Measurements from ENCODE around the gene KPNA6.
A peak's percentile ranks its signal among the peaks of the same experiment; 100 is the strongest.
"Not testable (repeated sequence)": the region's sequence is repeated elsewhere in the genome, so short reads cannot be mapped to it uniquely, and the experiment has no call there.

KPNA6 gene

DNA sequence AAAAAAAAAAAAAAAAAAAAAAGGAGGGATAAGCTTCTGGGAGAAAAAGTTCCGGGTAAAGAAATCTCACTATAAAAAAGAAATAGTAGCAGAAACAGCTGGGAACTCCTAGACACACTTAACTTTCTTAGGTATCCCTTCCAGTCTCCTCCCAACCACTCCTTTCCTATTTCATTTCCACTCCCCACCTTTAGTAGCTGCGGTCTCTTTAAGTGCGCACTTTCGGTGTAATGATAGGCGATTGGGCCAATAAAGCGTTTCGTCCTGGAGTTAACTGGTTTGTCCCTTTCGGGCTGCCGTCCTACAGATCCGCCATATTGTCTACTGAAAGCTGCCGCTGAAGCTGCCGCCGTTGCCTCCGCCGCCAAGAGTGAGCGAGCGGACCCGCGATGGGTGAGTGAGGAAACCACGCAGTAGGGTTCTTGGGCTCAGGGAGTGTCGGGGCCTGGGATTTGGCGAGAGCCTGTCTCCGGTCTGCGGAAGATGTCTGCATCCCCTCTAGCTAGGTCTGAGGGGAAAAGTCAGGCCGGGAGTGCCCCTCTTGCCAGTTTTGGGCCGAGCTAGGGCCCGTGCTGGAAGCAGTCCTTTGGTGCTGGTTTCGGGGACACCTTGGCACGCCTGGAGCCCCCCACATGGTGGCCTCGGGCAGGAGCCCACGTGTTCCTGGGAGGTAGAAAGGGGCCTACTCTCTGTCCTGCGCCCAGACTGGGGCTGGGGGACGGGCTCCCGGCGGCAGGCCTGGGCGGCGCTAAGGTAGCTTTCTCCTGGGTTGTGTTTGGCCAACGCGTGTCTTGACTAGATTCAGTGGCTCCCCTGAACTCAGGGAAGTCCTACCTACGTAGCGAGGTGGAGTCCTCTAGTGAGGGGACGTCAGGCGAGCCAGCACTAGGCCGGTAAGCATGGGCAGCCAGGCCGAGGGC lies at the start of gene KPNA6:
Gene KPNA6 (plus strand): TSS at position 315 of the 920 bp plus-strand sequence. CDS start 75 bp downstream, at position 390.
- peak; percentile 95 for DNase-seq

DNA sequence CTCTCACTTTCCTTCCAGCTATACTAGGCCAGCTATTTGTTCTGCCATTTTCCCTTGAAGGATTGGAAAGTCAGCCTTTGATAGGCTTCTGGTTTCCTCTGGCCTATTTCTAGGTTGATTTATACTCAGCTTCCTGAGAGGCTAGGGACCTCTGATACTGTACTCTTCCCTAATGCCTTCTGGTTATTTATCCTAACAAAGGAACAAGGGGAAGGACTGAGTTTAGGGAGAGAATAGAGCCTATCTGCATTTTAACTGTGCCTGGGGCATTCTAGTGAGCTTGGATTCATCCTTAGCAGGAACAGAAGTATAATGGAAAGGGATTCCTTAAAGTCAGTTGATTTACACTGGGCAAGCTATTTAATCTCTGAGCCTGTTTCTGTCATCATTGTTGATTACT lies 46.9 kb upstream of the KPNA6 start:
- DNase-seq, result no peak

DNA sequence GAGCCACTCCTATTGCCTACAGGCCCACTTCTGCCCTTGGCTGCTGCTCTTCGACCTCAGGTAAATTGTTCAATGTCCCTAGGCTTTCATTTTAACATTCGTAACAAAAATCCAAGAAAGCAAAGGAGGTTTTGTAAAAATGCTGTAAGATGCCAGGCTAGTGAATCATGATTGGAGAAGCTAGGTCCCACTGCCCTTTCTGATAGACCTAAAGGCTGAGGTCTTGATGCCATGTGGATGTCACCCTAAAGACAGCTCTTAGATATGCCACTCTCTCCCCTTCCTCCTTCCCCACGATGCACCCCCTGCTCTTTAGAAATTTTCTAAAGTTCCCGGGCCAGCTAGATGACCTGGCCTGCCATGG lies 45.0 kb upstream of the KPNA6 start:
- no peak for DNase-seq

DNA sequence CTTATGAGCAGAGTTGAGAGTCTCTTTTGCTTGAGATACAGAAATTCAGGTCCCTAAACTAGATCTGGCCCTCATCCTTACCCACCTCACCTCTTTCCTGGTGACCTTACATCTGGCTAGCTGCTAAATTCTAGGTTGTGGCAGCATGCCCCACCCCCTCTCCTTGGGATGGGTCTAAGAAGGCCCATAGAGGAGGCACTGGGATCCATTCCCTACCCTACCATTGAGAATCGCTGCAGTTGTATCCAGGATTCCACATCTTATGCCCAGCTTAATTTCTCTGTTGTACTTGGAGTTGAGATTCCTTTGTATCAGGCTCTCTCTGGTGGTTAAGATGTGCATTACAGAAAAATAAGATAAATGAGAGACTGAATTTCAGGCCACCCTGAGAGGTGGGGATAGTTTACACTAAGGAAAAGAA lies 44.6 kb upstream of the KPNA6 start:
- DNase-seq, result peak; percentile 44

DNA sequence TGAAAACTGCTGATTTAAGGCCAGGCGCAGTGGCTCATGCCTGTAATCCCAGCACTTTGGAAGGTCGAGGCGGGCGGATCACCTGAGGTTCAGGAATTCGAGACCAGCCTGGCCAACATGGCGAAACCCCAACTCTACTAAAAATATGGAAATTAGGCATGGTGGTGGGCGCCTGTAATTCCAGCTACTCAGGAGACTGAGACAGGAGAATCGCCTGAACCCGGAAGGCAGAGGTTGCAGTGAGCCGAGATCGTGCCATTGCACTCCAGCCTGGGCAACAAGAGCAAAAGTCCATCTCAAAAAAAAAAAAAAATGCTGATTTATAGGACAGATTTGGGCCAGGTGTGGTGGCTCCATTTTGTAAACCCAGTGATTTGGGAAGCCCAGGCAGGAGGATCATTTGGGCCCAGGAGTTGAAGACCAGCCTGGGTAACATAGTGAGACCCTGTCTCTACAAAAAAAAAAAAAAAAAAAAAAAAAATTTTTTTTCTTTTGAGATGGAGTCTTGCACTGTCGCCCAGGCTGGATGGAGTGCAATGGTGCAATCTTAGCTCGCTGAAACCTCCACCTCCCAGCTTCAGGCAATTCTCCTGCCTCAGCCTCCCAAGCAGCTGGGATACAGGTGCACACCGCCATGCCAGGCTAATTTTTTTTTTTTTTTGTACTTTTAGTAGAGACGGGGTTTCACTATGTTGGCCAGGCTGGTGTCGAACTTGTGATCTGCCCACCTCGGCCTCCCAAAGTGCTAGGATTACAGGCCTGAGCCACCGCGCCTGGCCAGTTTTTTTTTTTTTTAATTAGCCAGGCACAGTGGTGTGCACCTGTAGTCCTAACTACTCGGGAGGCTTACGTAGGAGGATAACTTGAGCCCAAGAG lies 42.0 kb upstream of the KPNA6 start:
- not testable (repeated sequence) for DNase-seq

DNA sequence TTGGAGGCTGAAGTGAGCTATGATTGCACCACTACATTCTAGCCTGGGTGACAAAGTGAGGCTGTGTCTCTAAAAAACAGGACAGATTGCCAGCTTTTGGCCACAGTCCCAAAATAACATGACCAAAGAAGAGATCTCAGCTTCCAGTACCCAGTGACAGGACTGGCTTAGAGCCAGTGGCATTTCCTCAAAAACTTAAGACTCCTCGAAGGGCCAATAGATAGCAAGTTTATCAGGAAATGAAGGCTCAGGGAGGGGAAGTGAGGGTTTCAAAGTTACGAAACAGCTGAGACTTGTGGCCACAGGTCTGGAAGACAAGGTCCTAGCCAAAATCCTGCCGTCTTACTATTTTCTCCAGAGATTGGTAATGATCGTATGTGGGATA lies 41.4 kb upstream of the KPNA6 start:
- peak; percentile 94 for DNase-seq

DNA sequence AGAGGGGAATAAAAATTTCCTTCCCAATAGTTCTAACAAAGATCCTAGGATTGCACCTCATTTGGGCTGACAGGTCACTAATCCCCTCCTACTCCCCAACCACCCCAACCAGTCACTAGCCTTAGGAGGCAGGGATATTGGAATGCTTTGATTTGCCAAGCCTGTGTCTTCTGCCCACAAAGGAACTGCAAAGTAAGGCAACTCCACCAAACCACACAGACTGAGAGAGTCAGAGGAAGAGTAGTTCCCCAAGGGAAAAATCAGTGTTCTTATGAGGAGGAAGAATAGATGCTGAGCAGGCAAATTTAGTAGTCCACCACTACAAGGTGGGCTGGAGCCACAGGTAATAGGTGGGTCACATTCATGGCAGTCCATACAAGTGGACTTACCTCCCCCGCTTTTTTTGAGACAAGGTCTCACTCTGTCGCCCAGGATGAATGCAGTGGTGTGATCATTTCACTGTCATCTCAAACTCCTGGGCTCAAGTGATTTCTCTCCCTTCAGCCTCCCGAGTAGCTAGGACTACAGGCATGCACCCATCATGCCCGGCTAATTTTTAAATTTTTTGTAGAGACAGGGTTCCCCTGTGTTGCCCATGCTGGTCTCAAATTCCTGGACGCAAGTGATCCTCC lies 38.8 kb upstream of the KPNA6 start:
- no peak for DNase-seq

DNA sequence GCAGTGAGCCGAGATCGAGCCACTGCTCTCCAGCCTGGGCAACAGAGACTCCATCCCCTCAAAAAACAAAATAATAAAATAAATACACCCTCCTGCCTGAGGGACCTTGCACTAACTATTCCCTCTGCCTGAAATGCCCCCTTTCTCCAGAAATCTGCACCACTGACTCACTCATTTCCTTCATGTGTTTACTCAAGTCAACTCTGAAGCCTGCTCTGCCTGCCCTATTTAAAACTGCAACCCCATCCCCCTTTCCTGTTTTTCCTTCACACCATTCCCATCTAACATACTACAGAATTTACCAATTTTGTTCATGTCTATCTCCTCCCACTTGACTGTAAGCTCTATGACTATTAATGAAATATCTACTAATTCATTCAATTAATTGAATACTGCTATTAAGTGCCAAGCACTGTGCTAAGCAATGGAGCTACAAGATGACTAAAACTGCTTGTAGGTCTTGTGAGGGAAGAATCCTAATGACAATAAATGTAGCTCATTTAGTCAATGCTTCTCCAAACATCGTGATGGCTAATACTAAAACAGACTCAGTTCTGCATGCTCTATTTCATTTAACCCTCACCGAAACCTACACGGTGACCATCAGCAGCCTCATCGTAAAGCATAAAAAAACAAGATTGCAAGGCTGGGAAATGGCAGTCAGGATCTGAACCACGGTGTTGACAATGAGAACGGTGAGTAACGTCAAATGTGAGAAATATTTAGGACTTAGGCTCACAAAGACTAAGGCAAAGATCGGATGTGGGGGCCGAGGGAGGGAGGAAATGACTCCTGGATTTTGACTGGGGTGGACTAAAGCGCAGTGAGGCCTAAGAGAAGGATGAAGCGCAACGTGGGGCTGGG lies 35.9 kb upstream of the KPNA6 start:
- peak; percentile 17 for DNase-seq

DNA sequence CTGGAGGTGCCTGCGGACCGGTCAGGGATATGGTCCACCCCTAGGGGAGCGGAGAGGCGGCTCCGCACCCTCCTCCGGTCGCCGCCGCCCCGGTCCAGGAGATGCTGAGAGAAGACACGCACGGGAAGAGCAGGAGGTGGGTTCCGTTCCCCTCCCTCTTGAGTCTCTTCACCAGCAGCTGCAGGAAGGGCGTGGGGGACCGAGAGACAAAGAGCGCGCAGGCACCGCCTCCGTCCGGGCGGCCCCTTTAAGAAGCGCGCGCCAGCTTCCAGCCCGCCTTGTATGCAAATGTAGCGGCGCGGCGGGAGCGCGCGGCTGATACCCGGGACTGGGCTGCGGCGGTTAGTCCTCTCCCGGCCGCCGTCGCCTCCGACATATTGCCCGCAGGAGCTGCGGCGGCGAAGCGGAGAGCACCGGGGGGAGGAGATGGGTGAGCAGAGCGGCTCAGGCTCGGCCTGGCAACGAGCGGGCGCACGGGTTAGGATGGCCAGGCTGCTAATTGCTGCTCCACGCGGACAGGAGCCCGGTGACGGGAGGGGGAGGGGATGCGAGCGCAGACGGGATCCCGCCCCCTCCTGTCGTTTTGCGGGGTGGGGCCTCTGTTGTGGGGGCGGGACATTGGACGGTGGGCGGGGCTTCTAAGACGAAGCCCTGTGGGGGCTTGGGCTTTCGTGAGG lies 35.1 kb upstream of the KPNA6 start, which contains the start of gene TMEM39B:
Gene TMEM39B (plus strand): TSS at position 318 of the 677 bp plus-strand sequence. CDS start 109 bp downstream, at position 427.
- peak; percentile 95 for DNase-seq

DNA sequence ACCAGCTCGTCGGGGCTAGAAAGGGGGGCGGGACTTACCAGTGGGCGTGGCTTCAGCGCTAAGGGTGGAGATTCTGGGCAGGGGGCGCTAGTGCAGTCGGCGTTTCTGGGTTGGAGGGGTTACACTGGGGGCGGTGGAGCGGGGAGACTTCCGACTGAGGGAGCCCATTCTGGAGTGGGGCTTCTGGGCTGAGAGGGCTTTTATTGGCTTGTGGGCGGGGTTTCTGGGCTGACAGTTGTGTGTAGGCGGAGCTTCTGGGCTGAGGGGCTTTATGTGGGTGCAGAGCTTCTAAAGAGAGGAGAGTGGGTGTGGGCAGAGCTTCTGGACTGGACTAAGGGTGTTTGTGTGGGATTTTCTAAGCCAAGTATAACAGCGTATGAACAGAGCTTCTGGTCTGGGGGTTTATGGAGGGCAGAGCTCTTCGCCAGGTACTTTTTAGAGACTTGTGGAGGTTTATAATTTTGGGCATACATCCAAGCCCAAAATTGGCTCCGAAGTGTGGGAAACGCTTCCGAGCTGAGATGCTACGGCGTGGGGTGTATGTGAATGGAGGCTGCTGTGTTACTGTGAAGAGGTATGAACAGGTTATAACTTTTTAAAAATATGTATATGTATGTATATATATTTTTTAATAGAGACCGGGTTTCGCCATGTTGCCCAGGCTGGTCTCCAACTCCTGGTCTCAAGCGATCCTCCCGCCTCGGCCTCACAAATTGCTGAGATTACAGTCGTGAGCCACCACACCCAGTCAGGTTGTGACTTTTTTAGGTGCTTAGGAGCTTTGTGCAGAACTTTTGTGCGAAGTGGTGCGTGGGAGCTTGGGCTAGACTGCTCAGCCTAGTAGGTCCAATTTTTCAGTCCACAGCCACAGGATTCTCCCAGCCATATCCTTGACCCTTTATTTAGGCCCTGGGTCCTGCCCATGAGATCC lies 34.3 kb upstream of the KPNA6 start:
- no peak for DNase-seq

DNA sequence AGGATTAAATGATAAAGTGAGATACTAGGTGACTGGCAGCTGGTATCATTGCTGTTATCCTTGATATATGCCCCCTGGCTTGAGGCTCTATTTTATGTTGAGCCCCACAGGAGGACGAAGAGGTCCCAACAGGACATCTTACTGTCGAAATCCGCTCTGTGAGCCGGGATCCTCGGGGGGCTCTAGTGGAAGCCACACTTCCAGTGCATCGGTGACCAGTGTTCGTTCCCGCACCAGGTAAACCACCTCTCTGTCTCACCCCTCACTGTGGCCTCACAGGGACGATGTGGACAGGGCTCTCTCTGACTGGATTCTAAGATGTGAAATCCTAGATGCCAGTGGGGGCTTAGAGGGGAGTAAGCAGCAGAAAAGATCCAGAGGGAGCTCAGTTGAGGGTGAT lies 33.0 kb upstream of the KPNA6 start:
- no peak for DNase-seq

DNA sequence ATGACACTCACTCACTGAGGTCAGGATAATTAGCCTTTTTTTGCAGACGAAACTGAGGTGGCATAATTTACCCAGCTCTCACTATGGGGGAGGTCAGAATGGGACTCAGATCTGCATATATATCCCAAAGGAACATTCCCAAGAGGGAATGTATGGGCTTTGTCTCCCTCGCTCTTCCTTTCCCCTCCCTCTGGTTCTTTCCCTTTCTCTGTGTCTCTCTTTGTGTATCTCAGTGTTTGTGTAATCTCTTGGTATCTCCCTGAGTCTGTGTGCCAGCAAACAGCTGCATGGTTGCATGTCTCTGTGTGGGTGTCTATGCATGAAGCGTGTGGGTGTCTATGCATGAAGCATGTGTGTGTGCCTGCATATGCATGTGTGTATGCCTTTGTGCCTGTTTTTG lies 30.4 kb upstream of the KPNA6 start:
- no peak for DNase-seq

DNA sequence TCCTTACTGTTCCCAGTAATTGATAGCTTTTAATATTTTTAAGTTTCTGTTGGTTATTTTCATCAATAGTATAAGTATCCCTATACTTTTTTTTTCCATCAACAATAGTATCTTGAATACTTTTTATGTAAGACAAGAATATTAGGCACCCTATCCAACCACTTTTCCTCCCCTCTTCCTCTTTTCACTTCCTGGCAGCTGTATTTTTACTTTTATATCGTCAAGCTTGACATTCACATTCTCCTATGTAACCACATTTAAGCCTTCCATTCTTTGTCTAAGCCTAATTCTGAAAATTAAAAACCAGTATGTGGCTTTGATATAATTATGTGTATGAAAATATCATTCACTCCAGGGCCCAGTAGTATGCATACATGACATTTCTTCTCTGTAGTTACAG lies 25.8 kb upstream of the KPNA6 start:
- peak; percentile 21 for DNase-seq

DNA sequence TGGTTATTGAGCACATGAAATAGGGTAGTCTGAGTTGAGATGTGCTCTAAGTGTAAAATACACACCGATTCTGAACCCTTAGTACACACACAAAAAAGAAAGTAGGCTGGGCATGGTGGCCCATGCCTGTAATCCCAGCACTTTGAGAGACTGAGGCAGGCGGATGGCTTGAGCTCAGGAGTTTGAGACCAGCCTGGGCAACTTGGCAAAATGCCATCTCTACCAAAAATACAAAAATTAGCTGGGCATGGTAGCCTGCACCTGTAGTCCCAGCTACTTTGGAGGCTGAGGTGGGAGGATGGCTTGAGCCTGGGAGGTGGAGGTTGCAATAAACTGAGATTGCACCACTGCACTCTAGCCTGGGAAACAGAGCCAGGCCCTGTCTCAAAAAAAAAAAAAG lies 21.5 kb upstream of the KPNA6 start:
- not testable (repeated sequence) for DNase-seq

DNA sequence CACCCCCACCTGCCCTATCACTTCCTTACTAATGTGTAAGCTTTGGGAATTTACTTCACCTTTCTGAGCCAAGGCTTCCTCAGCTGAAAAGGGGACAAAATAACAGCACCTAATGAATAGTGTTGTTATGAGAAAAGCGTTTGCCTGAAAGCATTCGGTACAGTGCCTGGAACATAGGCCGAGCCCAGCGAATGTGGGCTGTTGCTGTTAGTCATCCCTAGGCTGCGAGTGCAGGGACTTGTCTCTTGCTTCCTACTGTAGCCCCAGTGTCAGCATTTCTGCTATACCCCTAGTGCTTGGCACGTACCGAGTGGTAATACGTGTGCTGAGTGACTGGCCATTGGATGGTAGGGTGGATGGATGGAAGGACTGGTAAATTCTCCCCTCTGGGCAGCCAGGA lies 16.7 kb upstream of the KPNA6 start:
- DNase-seq, result no peak

DNA sequence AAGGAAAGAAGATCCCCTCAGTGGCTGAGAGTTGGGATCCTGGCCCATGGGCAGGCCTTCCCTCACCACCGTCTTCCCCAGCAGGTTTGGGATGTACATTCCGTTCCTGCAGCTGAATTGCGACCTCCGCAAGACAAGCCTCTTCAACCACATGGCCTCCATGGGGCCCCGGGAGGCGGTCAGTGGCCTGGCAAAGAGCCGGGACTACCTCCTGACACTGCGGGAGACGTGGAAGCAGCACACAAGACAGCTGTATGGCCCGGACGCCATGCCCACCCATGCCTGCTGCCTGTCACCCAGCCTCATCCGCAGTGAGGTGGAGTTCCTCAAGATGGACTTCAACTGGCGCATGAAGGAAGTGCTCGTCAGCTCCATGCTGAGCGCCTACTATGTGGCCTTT lies 16.3 kb upstream of the KPNA6 start:
- no peak for DNase-seq

DNA sequence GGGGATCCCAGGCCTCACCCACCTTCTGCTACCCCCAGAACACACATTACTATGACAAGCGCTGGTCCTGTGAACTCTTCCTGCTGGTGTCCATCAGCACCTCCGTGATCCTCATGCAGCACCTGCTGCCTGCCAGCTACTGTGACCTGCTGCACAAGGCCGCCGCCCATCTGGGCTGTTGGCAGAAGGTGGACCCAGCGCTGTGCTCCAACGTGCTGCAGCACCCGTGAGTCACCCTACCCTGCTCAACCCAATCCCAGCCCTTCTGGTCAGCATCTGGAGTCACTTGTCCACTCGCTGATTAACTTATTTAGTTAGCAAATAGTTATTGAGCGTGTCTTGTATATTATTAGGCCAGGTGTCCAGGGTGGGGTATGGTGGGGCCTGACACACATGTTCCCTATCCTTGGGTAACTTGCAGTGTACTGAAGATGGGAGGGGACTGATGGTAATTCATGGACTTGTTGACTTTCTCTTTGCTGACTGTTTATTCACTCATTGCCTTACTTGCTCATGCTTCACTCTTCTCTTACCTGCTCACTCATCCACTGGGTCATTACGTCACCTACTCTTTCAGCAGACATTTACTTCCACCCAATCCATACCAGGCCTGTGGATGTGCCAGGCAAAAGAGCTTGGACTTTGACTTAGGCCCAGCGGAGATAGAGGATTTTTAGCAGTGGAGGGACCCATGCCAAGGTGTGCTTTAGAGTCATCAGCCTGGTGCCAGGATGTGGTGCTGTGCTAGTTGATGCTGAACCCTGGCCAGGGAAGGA lies 12.9 kb upstream of the KPNA6 start:
- DNase-seq, result no peak

DNA sequence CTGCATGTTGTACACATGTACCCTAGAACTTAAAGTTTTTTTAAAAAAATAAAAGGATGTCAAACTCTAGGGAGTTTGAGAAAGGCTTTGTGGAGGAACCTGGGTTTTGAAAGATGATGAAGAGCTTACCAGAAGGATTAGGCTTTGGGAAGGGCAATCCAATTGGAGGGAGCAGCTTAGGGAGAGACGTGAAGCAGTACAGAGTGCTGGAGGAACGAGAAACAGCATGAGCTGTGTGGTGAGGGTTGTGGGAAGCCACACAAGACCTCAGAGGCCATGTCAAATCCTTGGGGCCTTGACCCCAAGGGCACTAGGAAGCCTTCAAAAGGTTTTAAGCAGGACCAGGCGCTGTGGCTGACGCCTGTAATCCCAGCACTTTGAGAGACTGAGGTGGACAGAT lies 8.4 kb upstream of the KPNA6 start:
- no peak for DNase-seq

DNA sequence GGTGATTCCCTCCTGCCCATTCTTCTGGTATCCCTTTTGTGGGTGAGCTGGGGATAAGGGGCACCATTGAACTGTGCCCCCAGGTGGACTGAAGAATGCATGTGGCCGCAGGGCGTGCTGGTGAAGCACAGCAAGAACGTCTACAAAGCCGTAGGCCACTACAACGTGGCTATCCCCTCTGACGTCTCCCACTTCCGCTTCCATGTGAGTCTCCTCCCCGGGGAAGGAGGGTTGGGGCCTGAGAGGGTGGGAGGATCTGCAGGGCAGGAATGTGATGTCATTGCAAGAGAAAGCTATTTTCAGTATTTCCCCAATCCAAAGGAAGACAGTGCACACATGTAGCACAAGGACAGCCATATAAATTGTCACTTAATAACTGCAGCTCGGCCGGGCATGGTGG lies 7.5 kb upstream of the KPNA6 start:
- DNase-seq, result peak; percentile 4
